GM12878 (cell line): ENCODE measurements around the gene AHCYL2. TPM values are rescaled to one million over a fixed set of nuclear protein-coding genes. Genes with fewer than 3 reads are reported as not detected.

Experiments
- CBFB ChIP-seq: IDR thresholded peaks from 2 replicates; pipeline ENCODE4 v1.6.1; 2016; ENCODE audit warnings: antibody characterized with exemption, low read depth
- CHD2 ChIP-seq: IDR thresholded peaks from 2 replicates; pipeline ENCODE4 v1.6.1; 2011; ENCODE audit warnings: low read depth, low read length, improper control_type of control experiment, borderline replicate concordance
- DPF2 ChIP-seq: fragments of 450-650 bp; IDR thresholded peaks from 2 replicates; pipeline ENCODE4 v1.6.1; 2017; ENCODE audit warnings: mild to moderate bottlenecking
- GATAD2B ChIP-seq: fragments of 450-650 bp; conservative IDR thresholded peaks from 2 replicates; pipeline ENCODE4 v1.6.1; 2017; ENCODE audit warnings: low read depth, mild to moderate bottlenecking, moderate library complexity
- KDM1A ChIP-seq: fragments of 200-600 bp; sonication (generic); IDR thresholded peaks from 2 replicates; pipeline ENCODE4 v1.6.1; 2016; ENCODE audit warnings: borderline replicate concordance
- MYB ChIP-seq: fragments of 150-350 bp; IDR thresholded peaks from 2 replicates; pipeline ENCODE4 v1.6.1; 2014; ENCODE audit warnings: mild to moderate bottlenecking, low read depth, low read length, borderline replicate concordance
- NR2F1 ChIP-seq: fragments of 450-650 bp; conservative IDR thresholded peaks from 2 replicates; pipeline ENCODE4 v1.6.1; 2017; ENCODE audit warnings: mild to moderate bottlenecking
- NRF1 ChIP-seq: conservative IDR thresholded peaks from 2 replicates; pipeline ENCODE4 v1.6.1; 2011; ENCODE audit warnings: mild to moderate bottlenecking, low read depth, low read length, improper control_type of control experiment
- POU2F2 ChIP-seq: IDR thresholded peaks from 3 replicates; pipeline ENCODE4 v1.6.1; 2011; ENCODE audit warnings: low read depth, mild to moderate bottlenecking, low read length, borderline replicate concordance
- RFX5 ChIP-seq: IDR thresholded peaks from 2 replicates; pipeline ENCODE4 v1.6.1; 2011; ENCODE audit warnings: low read depth, low read length, improper control_type of control experiment
- TAF1 ChIP-seq: IDR thresholded peaks from 2 replicates; pipeline ENCODE4 v1.6.1; 2011; ENCODE audit warnings: mild to moderate bottlenecking, low read depth, low read length, borderline replicate concordance
- TARDBP ChIP-seq: IDR thresholded peaks from 2 replicates; pipeline ENCODE4 v1.6.1; 2016; ENCODE audit warnings: borderline replicate concordance
- ZNF274 ChIP-seq: IDR thresholded peaks from one replicate; pipeline ENCODE4 v1.8.0; 2011; ENCODE audit not compliant: insufficient read length, insufficient read depth
- polyA plus RNA-seq, 11 experiments: library from polyadenylated mRNA; depleted of rRNA in 4 of 11; unstranded in 6 of 11; stranded (reverse) in 5 of 11; fragments of >200 nt; fragmentation: Nextera tagmentation in 4 of 11; fragmentation: Illumina TruSeq in 1 of 11; extraction: Ambion mirVana in 4 of 11; extraction: Trizol in 1 of 11; gene quantifications; 1 replicate in 1 of 11; 2 replicates in 10 of 11; pipeline versions ENCODE4 v1.2.1 to v1.2.3, GENCODE V29; 2011 to 2016; ENCODE audit warnings: inconsistent platforms in 2 of 11, missing spikeins in 2 of 11, low read depth in 1 of 11
- total RNA-seq, 4 experiments: library from RNA; depleted of rRNA in 3 of 4; stranded (reverse); fragments of >200 nt in 3 of 4; fragmentation: Illumina TruSeq in 1 of 4; extraction: Trizol in 1 of 4; gene quantifications; 2 replicates each; pipeline versions ENCODE4 v1.2.1 to v1.2.3, GENCODE V29; 2013 to 2021
- TF ChIP-seq, protein P1 (sequence below): fragments of 450-650 bp; IDR thresholded peaks from 2 replicates; pipeline ENCODE4 v1.6.1; 2017; ENCODE audit warnings: low read depth, mild to moderate bottlenecking, moderate library complexity
- TF ChIP-seq, protein P2 (sequence below): fragments of 450-650 bp; IDR thresholded peaks from 2 replicates; pipeline ENCODE4 v1.6.1; 2018; ENCODE audit warnings: mild to moderate bottlenecking, low read depth, moderate library complexity; ENCODE audit not compliant: partially characterized antibody
- TF ChIP-seq, protein P3 (sequence below): IDR thresholded peaks from 2 replicates; pipeline ENCODE4 v1.6.1; 2012; ENCODE audit warnings: low read length, inconsistent platforms
- TF ChIP-seq, protein P4 (sequence below): fragments of 450-650 bp; IDR thresholded peaks from 2 replicates; pipeline ENCODE4 v1.6.1; 2017; ENCODE audit warnings: mild to moderate bottlenecking, moderate library complexity
- TF ChIP-seq, protein P5 (sequence below): IDR thresholded peaks from 2 replicates; pipeline ENCODE4 v1.6.1; 2011; ENCODE audit warnings: mild to moderate bottlenecking, low read depth, low read length, moderate library complexity; ENCODE audit not compliant: insufficient replicate concordance

Gene AHCYL2
- total and polyA plus RNA-seq, 10 of the 15 experiments (the other 5 are each of a cell fraction or from before 2014, with no cell fraction given) = 1.7 to 29.1 (median 5.4) TPM

DNA sequence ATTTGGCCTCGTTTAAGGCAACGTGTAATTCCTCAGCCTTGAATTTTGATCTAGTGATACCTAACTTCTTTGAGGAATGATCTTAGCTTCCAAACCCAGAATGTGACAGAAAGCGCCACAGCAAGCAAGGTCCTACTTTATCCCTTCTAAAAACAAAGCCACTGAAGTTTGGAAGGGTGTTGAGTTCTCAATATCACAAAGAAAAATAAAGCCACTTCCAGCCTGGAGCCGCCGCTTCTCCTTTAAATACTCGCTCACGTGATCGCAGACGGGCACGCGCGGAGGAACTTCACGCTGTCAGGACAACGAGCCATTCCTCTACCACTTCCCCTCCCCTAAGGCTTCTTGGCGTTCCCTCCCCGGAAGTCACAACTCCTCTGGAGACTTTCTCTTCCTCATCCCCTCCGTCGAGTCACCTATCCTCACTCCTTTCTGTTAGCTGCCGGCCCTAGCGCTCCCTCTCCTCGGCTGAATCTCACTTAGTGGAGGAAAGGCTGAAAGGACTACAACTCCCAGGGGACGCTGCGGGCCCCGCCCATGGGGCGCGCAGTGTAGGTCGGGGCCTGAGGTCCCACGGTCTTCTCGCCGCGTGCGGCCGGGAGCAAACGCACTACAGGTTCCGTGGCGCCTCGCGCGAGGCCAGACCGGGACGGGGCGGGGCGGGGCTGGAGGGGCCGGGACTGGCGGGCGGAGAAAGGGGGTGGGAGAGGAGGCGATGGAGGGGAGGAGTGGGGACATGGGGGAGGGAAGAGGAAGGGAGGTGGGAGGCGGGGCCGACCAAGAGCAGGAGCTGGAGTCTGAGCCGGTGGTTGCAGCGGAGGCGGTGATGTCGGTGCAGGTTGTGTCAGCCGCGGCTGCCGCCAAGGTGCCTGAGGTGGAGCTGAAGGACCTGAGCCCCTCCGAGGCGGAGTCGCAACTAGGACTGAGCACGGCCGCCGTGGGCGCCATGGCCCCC is at the start of gene AHCYL2 (continued):
- TF ChIP-seq, protein P1, sequence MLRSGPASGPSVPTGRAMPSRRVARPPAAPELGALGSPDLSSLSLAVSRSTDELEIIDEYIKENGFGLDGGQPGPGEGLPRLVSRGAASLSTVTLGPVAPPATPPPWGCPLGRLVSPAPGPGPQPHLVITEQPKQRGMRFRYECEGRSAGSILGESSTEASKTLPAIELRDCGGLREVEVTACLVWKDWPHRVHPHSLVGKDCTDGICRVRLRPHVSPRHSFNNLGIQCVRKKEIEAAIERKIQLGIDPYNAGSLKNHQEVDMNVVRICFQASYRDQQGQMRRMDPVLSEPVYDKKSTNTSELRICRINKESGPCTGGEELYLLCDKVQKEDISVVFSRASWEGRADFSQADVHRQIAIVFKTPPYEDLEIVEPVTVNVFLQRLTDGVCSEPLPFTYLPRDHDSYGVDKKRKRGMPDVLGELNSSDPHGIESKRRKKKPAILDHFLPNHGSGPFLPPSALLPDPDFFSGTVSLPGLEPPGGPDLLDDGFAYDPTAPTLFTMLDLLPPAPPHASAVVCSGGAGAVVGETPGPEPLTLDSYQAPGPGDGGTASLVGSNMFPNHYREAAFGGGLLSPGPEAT = peak; percentile 93
- TF ChIP-seq, protein P2, sequence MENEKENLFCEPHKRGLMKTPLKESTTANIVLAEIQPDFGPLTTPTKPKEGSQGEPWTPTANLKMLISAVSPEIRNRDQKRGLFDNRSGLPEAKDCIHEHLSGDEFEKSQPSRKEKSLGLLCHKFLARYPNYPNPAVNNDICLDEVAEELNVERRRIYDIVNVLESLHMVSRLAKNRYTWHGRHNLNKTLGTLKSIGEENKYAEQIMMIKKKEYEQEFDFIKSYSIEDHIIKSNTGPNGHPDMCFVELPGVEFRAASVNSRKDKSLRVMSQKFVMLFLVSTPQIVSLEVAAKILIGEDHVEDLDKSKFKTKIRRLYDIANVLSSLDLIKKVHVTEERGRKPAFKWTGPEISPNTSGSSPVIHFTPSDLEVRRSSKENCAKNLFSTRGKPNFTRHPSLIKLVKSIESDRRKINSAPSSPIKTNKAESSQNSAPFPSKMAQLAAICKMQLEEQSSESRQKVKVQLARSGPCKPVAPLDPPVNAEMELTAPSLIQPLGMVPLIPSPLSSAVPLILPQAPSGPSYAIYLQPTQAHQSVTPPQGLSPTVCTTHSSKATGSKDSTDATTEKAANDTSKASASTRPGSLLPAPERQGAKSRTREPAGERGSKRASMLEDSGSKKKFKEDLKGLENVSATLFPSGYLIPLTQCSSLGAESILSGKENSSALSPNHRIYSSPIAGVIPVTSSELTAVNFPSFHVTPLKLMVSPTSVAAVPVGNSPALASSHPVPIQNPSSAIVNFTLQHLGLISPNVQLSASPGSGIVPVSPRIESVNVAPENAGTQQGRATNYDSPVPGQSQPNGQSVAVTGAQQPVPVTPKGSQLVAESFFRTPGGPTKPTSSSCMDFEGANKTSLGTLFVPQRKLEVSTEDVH = peak; percentile 77
- TF ChIP-seq NRF1 (no peak), TAF1 (0 out of 2 replicates have a peak, but pooled peaks have one; percentile 39), TARDBP (peak; percentile 98), ZNF274 (no peak), RFX5 (no peak), GATAD2B (no peak; the same call in 1 of the 2 replicates), CBFB (no peak), CHD2 (peak; percentile 84; the same call in 1 of the 2 replicates), MYB (no peak), NR2F1 (no peak), POU2F2 (no peak), DPF2 (no peak), KDM1A (no peak)
- TF ChIP-seq, protein P3, sequence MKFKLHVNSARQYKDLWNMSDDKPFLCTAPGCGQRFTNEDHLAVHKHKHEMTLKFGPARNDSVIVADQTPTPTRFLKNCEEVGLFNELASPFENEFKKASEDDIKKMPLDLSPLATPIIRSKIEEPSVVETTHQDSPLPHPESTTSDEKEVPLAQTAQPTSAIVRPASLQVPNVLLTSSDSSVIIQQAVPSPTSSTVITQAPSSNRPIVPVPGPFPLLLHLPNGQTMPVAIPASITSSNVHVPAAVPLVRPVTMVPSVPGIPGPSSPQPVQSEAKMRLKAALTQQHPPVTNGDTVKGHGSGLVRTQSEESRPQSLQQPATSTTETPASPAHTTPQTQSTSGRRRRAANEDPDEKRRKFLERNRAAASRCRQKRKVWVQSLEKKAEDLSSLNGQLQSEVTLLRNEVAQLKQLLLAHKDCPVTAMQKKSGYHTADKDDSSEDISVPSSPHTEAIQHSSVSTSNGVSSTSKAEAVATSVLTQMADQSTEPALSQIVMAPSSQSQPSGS = no peak
- TF ChIP-seq, protein P4, sequence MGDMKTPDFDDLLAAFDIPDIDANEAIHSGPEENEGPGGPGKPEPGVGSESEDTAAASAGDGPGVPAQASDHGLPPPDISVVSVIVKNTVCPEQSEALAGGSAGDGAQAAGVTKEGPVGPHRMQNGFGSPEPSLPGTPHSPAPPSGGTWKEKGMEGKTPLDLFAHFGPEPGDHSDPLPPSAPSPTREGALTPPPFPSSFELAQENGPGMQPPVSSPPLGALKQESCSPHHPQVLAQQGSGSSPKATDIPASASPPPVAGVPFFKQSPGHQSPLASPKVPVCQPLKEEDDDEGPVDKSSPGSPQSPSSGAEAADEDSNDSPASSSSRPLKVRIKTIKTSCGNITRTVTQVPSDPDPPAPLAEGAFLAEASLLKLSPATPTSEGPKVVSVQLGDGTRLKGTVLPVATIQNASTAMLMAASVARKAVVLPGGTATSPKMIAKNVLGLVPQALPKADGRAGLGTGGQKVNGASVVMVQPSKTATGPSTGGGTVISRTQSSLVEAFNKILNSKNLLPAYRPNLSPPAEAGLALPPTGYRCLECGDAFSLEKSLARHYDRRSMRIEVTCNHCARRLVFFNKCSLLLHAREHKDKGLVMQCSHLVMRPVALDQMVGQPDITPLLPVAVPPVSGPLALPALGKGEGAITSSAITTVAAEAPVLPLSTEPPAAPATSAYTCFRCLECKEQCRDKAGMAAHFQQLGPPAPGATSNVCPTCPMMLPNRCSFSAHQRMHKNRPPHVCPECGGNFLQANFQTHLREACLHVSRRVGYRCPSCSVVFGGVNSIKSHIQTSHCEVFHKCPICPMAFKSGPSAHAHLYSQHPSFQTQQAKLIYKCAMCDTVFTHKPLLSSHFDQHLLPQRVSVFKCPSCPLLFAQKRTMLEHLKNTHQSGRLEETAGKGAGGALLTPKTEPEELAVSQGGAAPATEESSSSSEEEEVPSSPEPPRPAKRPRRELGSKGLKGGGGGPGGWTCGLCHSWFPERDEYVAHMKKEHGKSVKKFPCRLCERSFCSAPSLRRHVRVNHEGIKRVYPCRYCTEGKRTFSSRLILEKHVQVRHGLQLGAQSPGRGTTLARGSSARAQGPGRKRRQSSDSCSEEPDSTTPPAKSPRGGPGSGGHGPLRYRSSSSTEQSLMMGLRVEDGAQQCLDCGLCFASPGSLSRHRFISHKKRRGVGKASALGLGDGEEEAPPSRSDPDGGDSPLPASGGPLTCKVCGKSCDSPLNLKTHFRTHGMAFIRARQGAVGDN = no peak; the same call in 1 of the 2 replicates
- TF ChIP-seq, protein P5, sequence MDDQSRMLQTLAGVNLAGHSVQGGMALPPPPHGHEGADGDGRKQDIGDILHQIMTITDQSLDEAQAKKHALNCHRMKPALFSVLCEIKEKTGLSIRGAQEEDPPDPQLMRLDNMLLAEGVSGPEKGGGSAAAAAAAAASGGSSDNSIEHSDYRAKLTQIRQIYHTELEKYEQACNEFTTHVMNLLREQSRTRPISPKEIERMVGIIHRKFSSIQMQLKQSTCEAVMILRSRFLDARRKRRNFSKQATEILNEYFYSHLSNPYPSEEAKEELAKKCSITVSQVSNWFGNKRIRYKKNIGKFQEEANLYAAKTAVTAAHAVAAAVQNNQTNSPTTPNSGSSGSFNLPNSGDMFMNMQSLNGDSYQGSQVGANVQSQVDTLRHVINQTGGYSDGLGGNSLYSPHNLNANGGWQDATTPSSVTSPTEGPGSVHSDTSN = no peak
